ENCODE results near the gene CLDN34. TPM values are rescaled to one million over a fixed set of nuclear protein-coding genes. Genes with fewer than 3 reads are reported as not detected.

Gene CLDN34
- total and polyA plus RNA-seq, 4 donors: 0.50 TPM; not detected in 3

GRCh38 chrX:9977635-9978034 is 10.5 kb downstream of the CLDN34 start:
- no peak for DNase-seq (ENCODE audit: low spot score)
- Histone ChIP-seq H3K9ac (ENCODE audit: low read depth in 1 of 2, low read length in 2 of 2) (no peak overlapping the region), H3K27ac (ENCODE audit: low read depth in 1 of 2, low read length in 2 of 2) (no peak overlapping the region), H3K4me3 (ENCODE audit: low read depth in 1 of 3, low read length in 3 of 3) (no peak overlapping the region), H3K4me1 (ENCODE audit: control insufficient read depth in 4 of 4, insufficient read depth in 4 of 4, low read length in 3 of 4) (no peaks in the 10 kb centered on the region), H3K36me3 (ENCODE audit: control insufficient read depth in 4 of 4, insufficient read depth in 3 of 4, low read depth in 1 of 4, low read length in 3 of 4) (no peaks in the 10 kb centered on the region), H3K9me3 (ENCODE audit: control insufficient read depth in 4 of 4, low read length in 3 of 4) (no peaks in the 10 kb centered on the region), H3K27me3 (ENCODE audit: control insufficient read depth in 4 of 4, insufficient read depth in 4 of 4, low read length in 3 of 4) (no peaks in the 10 kb centered on the region)
- 92% methylated on average over 3 of the region's 3 CpGs for WGBS
- TF ChIP-seq TAF1 (conservative IDR thresholded peaks at IDR 0.05) (no peak), GABPA (IDR thresholded peaks at IDR 0.05 in 1 of 2, conservative IDR thresholded peaks at IDR 0.05 in 1 of 2) (no peak), RAD21 (IDR thresholded peaks at IDR 0.05) (no peak), SP1 (IDR thresholded peaks at IDR 0.05) (no peak), CTCF (IDR thresholded peaks at IDR 0.05; ENCODE audit: low read depth, low read length, missing input control) (no peak), HNF4A (conservative IDR thresholded peaks at IDR 0.05) (no peak), FOXA2 (IDR thresholded peaks at IDR 0.05) (no peak), FOXA1 (IDR thresholded peaks at IDR 0.05) (no peak), JUND (IDR thresholded peaks at IDR 0.05) (no peak), RXRA (IDR thresholded peaks at IDR 0.05) (no peak), YY1 (IDR thresholded peaks at IDR 0.05) (no peak), MAX (IDR thresholded peaks at IDR 0.05) (no peak), HNF4G (IDR thresholded peaks at IDR 0.05) (no peak), REST (IDR thresholded peaks at IDR 0.05) (no peak), NR2F2 (IDR thresholded peaks at IDR 0.05) (no peak), ZBTB33 (IDR thresholded peaks at IDR 0.05) (no peak), EGR1 (IDR thresholded peaks at IDR 0.05; ENCODE audit: low read depth in 2 of 2) (no peak)

GRCh38 chrX:9980401-9980800 is 13.2 kb downstream of the CLDN34 start:
- Histone ChIP-seq H3K4me3 (ENCODE audit: low read depth in 1 of 3, low read length in 3 of 3) (no peak overlapping the region), H3K9ac (ENCODE audit: low read depth in 1 of 2, low read length in 2 of 2) (no peak overlapping the region), H3K27me3 (ENCODE audit: control insufficient read depth in 4 of 4, insufficient read depth in 4 of 4, low read length in 3 of 4) (no peaks in the 10 kb centered on the region), H3K27ac (ENCODE audit: low read depth in 1 of 2, low read length in 2 of 2) (no peak overlapping the region), H3K4me1 (ENCODE audit: control insufficient read depth in 4 of 4, insufficient read depth in 4 of 4, low read length in 3 of 4) (no peaks in the 10 kb centered on the region), H3K9me3 (ENCODE audit: control insufficient read depth in 4 of 4, low read length in 3 of 4) (no peaks in the 10 kb centered on the region), H3K36me3 (ENCODE audit: control insufficient read depth in 4 of 4, insufficient read depth in 3 of 4, low read depth in 1 of 4, low read length in 3 of 4) (no peaks in the 10 kb centered on the region)
- WGBS: 85% methylated on average over 7 of the region's 7 CpGs
- no peak for DNase-seq (ENCODE audit: low spot score)
- no peak for TF ChIP-seq HNF4A (conservative IDR thresholded peaks at IDR 0.05)
- TF ChIP-seq EGR1 (IDR thresholded peaks at IDR 0.05; ENCODE audit: low read depth in 2 of 2): no peak
- no peak for TF ChIP-seq RXRA (IDR thresholded peaks at IDR 0.05)
- TF ChIP-seq NR2F2 (IDR thresholded peaks at IDR 0.05): no peak
- TF ChIP-seq HNF4G (IDR thresholded peaks at IDR 0.05): no peak
- TF ChIP-seq FOXA2 (IDR thresholded peaks at IDR 0.05): no peak
- TF ChIP-seq YY1 (IDR thresholded peaks at IDR 0.05): no peak
- no peak for TF ChIP-seq MAX (IDR thresholded peaks at IDR 0.05)
- no peak for TF ChIP-seq FOXA1 (IDR thresholded peaks at IDR 0.05)
- no peak for TF ChIP-seq ZBTB33 (IDR thresholded peaks at IDR 0.05)
- no peak for TF ChIP-seq SP1 (IDR thresholded peaks at IDR 0.05)
- no peak for TF ChIP-seq ATF3 (IDR thresholded peaks at IDR 0.05)
- no peak for TF ChIP-seq REST (IDR thresholded peaks at IDR 0.05)
- TF ChIP-seq TAF1 (conservative IDR thresholded peaks at IDR 0.05): no peak
